Measurements from ENCODE around the gene ARFIP2. TPM values are rescaled to one million over a fixed set of nuclear protein-coding genes. Genes with fewer than 3 reads are reported as not detected.

The ARFIP2 gene
- total and polyA plus RNA-seq, 7 donors = 8.4 to 31.3 (median 19.4) TPM

DNA sequence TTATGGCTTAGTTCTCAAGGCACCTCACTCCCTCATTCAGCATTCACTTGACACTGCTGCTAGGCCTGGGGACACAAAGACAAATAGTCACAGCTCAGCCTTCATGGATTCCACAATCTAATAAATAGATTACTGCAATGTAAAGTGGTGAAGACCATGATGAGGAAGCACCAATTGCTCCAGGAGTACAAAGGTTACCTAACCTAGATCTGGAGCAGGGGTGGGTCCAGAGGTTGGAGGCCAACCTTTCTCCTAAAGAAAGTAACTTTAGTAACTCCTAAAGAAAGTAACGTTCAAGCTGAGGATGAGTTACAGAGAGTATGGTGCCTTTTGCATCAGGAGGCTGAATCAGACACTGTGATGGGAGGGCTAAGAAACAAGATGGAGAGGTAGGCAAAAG is 11.5 kb downstream of the ARFIP2 start:
- intact Hi-C loops (cut with DNase I) = no loop called here
- Histone ChIP-seq H3K27me3 (ENCODE audit: insufficient read depth in 3 of 3, low read length in 2 of 3) (no peaks in the 10 kb centered on the region), H3K9me3 (no peaks in the 10 kb centered on the region), H3K36me3 (ENCODE audit: insufficient read depth in 1 of 2, low read depth in 1 of 2) (peaks cover 0 to 13% of the 10 kb centered on the region in 2 donors), H3K4me1 (peaks cover 26% of the 10 kb centered on the region), H3K4me3 (no peak overlapping the region), H3K27ac (peak overlapping the region; percentile 58)
- DNase-seq = no peak
- ATAC-seq = no peak
- TF ChIP-seq, protein P1, sequence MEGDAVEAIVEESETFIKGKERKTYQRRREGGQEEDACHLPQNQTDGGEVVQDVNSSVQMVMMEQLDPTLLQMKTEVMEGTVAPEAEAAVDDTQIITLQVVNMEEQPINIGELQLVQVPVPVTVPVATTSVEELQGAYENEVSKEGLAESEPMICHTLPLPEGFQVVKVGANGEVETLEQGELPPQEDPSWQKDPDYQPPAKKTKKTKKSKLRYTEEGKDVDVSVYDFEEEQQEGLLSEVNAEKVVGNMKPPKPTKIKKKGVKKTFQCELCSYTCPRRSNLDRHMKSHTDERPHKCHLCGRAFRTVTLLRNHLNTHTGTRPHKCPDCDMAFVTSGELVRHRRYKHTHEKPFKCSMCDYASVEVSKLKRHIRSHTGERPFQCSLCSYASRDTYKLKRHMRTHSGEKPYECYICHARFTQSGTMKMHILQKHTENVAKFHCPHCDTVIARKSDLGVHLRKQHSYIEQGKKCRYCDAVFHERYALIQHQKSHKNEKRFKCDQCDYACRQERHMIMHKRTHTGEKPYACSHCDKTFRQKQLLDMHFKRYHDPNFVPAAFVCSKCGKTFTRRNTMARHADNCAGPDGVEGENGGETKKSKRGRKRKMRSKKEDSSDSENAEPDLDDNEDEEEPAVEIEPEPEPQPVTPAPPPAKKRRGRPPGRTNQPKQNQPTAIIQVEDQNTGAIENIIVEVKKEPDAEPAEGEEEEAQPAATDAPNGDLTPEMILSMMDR (IDR thresholded peaks at IDR 0.05) = no peak
- 85 to 91% (median 88%) methylated on average over 1 of the region's 1 CpG for WGBS, 3 donors

GRCh38 chr11:6468712-6469495 is 12.2 kb downstream of the ARFIP2 start:
- WGBS, 3 donors = 28 to 53% (median 43%) methylated on average over 5 to 6 of the region's 6 CpGs
- DNase-seq (peak; percentile 84 to 92), ATAC-seq (peak; percentile 16 to 50 (median 46))
- H3K27ac ChIP-seq = peak overlapping the region; percentile 58
- H3K9me3 ChIP-seq = no peaks in the 10 kb centered on the region
- no peak overlapping the region for H3K4me3 ChIP-seq
- H3K4me1 ChIP-seq = peaks cover 26% of the 10 kb centered on the region
- TF ChIP-seq, protein P1 (IDR thresholded peaks at IDR 0.05) = no peak
- peaks cover 3 to 20% of the 10 kb centered on the region in 2 donors for H3K36me3 ChIP-seq (ENCODE audit: insufficient read depth in 1 of 2, low read depth in 1 of 2)
- intact Hi-C loops (cut with DNase I) = no loop called here
- no peaks in the 10 kb centered on the region for H3K27me3 ChIP-seq (ENCODE audit: insufficient read depth in 3 of 3, low read length in 2 of 3)

GRCh38 chr11:6459099-6459450 is 22.1 kb downstream of the ARFIP2 start:
- H3K36me3 ChIP-seq (ENCODE audit: insufficient read depth in 1 of 2, low read depth in 1 of 2) = peaks cover 4 to 95% of the 10 kb centered on the region in 2 donors

DNA sequence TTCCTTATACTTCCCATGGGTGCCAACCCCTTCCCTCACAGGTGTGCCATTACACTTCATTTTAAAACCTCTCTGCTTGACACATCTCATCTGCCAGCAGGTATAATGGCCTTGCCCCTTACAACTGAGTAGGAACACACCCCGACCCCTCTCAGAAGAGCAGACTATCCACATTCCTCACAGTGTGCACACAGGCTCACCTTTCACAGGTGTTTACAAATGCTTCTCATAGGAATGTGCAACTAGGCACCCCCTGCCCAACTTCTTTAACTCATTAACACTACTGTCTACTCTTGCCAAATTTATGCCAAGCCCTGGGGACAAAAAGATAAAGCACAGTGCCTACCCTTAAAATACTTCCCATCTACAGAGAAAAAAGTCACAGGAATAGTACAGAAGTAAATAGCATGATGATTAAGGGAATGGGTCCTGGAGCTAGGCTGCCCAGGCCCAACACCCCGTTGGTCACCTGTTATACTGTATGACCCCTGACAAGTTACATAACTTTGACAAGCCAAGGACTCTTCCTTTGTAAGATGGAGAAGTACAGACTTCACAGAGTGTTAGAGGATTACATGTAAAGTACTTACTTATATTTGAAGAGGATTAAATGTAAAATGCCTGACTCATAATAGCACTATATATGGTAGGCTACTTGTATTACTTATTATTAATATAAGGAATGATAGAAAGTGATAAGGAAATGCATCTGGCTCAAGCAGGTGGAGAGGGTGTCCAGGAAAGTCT is 22.6 kb downstream of the ARFIP2 start:
- no peak for ATAC-seq
- Histone ChIP-seq H3K27ac (no peak overlapping the region), H3K9me3 (no peaks in the 10 kb centered on the region), H3K27me3 (ENCODE audit: insufficient read depth in 3 of 3, low read length in 2 of 3) (no peaks in the 10 kb centered on the region), H3K4me1 (peaks cover 11% of the 10 kb centered on the region), H3K36me3 (ENCODE audit: insufficient read depth in 1 of 2, low read depth in 1 of 2) (peaks cover 2 to 95% of the 10 kb centered on the region in 2 donors), H3K4me3 (no peak overlapping the region)
- TF ChIP-seq, protein P1 (IDR thresholded peaks at IDR 0.05) = no peak
- intact Hi-C loops (cut with DNase I) = no loop called here
- DNase-seq = no peak
- 68 to 89% (median 76%) methylated on average over 2 of the region's 2 CpGs for WGBS, 3 donors

More at GRCh38 chr11:6459099-6459450, 22.1 kb downstream of the ARFIP2 start:
- TF ChIP-seq, protein P1 (IDR thresholded peaks at IDR 0.05) = no peak
- no peak for ATAC-seq
- Histone ChIP-seq H3K27ac (no peak overlapping the region), H3K4me3 (no peak overlapping the region), H3K9me3 (no peaks in the 10 kb centered on the region), H3K27me3 (ENCODE audit: insufficient read depth in 3 of 3, low read length in 2 of 3) (no peaks in the 10 kb centered on the region), H3K4me1 (peaks cover 11% of the 10 kb centered on the region)
- intact Hi-C loops (cut with DNase I) = no loop called here
- no peak for DNase-seq
- WGBS, 3 donors = 89 to 94% (median 91%) methylated on average over 1 of the region's 1 CpG
